ENCODE results near the gene DCUN1D3. TPM values are rescaled to one million over a fixed set of nuclear protein-coding genes. Genes with fewer than 3 reads are reported as not detected.

The DCUN1D3 gene
- total and polyA plus RNA-seq, 2 experiments from 2014 or later, result 4.5 to 9.2 TPM

- Histone ChIP-seq H3K4me1 (ENCODE audit: low read depth) (peaks cover 7% of the 10 kb centered on the region), H3K9me3 (ENCODE audit: low read depth) (no peaks in the 10 kb centered on the region), H3K27ac (no peak overlapping the region), H3K27me3 (no peaks in the 10 kb centered on the region), H3K36me3 (no peaks in the 10 kb centered on the region), H3K4me3 (no peak overlapping the region)
- no peak for TF ChIP-seq CTCF (IDR thresholded peaks at IDR 0.05; ENCODE audit: low read depth, low read length)
- DNase-seq (ENCODE audit: low read depth in 1 of 2, low spot score in 1 of 2), result peak in 1 of 2 donors; percentile 86
Measured at GRCh38 chr16:20918486-20919239, 18.5 kb upstream of the DCUN1D3 start.

DNA sequence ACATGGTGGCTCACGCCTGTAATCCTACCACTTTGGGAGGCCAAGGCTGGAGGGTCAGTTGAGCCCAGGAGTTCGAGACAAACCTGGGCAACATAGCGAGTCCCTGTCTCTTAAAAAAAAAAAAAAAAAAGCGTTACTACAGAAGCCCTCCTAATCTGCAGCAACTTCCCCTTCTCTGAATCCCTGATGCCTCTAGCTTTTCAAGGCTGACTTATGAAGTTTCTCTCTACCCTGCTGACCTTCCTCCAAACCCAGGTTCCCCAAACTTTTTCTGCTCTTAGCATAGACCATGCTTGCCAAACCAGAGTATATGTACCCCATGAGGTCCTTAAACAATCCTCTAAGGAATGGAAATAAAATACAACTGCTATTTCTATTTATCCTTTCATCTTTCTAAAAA, 16.8 kb upstream of the DCUN1D3 start:
- Histone ChIP-seq H3K4me1 (ENCODE audit: low read depth) (peaks cover 11% of the 10 kb centered on the region), H3K9me3 (ENCODE audit: low read depth) (no peaks in the 10 kb centered on the region), H3K4me3 (no peak overlapping the region), H3K36me3 (no peaks in the 10 kb centered on the region), H3K27me3 (no peaks in the 10 kb centered on the region), H3K27ac (no peak overlapping the region)
- no peak for DNase-seq (ENCODE audit: low read depth in 1 of 2, low spot score in 1 of 2)
- no peak for TF ChIP-seq CTCF (IDR thresholded peaks at IDR 0.05; ENCODE audit: low read depth, low read length)

GRCh38 chr16:20916289-20916688, 16.1 kb upstream of the DCUN1D3 start:
- Histone ChIP-seq H3K27me3 (no peaks in the 10 kb centered on the region), H3K4me1 (ENCODE audit: low read depth) (peaks cover 11% of the 10 kb centered on the region), H3K36me3 (no peaks in the 10 kb centered on the region), H3K4me3 (no peak overlapping the region), H3K9me3 (ENCODE audit: low read depth) (no peaks in the 10 kb centered on the region), H3K27ac (peak overlapping the region; percentile 21)
- no peak for TF ChIP-seq CTCF (IDR thresholded peaks at IDR 0.05; ENCODE audit: low read depth, low read length)
- DNase-seq (ENCODE audit: low read depth in 1 of 2, low spot score in 1 of 2), result no peak

DNA sequence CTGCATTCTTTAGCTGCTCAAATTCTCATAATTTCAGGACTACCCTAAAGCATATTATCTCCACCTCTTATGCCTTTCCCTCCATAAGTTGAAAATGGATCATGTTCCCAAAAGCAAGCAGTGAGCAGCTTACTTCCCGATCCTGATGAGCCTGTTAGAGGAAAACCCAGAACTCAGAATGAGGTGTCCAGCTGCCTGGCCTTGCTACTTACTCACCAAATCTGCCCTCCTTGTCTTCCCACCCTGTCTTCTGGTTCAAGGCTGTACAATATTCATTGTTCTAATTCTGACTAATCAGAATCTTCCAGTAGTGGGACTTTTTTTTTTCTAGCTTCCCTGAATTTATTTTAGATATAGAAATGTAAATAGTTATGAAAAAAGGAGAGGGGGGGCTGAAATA, 11.2 kb upstream of the DCUN1D3 start:
- Histone ChIP-seq H3K4me3 (no peak overlapping the region), H3K9me3 (ENCODE audit: low read depth) (no peaks in the 10 kb centered on the region), H3K36me3 (no peaks in the 10 kb centered on the region), H3K27ac (no peak overlapping the region), H3K27me3 (no peaks in the 10 kb centered on the region), H3K4me1 (ENCODE audit: low read depth) (peaks cover 4% of the 10 kb centered on the region)
- no peak for TF ChIP-seq CTCF (IDR thresholded peaks at IDR 0.05; ENCODE audit: low read depth, low read length)
- peak in 1 of 2 donors; percentile 38 for DNase-seq (ENCODE audit: low read depth in 1 of 2, low spot score in 1 of 2)

GRCh38 chr16:20910781-20911321, 10.7 kb upstream of the DCUN1D3 start:
- Histone ChIP-seq H3K27me3 (no peaks in the 10 kb centered on the region), H3K36me3 (no peaks in the 10 kb centered on the region), H3K4me1 (ENCODE audit: low read depth) (peaks cover 4% of the 10 kb centered on the region), H3K9me3 (ENCODE audit: low read depth) (no peaks in the 10 kb centered on the region), H3K4me3 (no peak overlapping the region), H3K27ac (no peak overlapping the region)
- no peak for TF ChIP-seq CTCF (IDR thresholded peaks at IDR 0.05; ENCODE audit: low read depth, low read length)
- DNase-seq (ENCODE audit: low read depth in 1 of 2, low spot score in 1 of 2), result peak in 1 of 2 donors; percentile 90

Measured in cardiac muscle cell (in vitro differentiated cells and primary cell).